22Rv1 (cell line): ENCODE results near the gene SPATA46.

ENCODE experiments used
- ZFX ChIP-seq: fragments of 450-650 bp; IDR thresholded peaks from 2 replicates; pipeline ENCODE4 v1.6.1; 2017; ENCODE audit warnings: antibody characterized with exemption, borderline replicate concordance
- TF ChIP-seq, protein P1 (sequence below): fragments of 450-650 bp; IDR thresholded peaks from 2 replicates; pipeline ENCODE4 v1.5.1; 2017; ENCODE audit warnings: mild to moderate bottlenecking

DNA sequence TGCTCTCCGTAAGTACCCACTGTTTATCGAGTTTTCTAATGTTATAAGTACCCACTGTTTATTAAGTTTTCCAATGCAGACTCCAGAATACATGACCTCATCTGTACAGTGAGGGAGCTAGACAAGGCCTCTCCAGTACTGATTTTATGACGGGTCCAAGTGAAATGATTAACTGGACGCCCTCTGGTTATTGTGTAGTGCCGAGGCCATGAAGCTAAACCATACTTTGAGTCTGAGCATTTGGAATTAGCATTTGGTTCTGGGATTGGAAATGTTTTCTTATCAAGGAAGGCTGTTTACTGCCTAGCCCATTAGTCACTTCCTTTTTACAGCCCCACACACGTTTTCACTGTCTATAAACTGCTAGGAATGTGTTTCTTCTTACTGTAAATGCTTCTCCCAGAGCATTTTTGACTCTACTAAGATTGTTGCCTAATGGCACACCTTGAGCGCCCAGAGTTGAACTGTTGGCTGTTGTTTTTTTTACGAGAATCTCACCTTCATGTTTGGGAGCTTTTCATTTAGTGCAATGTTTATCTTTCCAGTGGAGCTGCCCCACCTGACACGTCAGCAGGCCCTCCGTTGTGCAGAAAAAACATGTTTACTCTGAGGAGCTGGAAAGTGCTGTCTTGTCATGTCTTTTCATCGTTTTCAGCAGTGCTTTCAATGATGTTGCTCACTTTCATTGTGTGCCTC lies 26.9 kb downstream of the SPATA46 start:
- TF ChIP-seq, protein P1, sequence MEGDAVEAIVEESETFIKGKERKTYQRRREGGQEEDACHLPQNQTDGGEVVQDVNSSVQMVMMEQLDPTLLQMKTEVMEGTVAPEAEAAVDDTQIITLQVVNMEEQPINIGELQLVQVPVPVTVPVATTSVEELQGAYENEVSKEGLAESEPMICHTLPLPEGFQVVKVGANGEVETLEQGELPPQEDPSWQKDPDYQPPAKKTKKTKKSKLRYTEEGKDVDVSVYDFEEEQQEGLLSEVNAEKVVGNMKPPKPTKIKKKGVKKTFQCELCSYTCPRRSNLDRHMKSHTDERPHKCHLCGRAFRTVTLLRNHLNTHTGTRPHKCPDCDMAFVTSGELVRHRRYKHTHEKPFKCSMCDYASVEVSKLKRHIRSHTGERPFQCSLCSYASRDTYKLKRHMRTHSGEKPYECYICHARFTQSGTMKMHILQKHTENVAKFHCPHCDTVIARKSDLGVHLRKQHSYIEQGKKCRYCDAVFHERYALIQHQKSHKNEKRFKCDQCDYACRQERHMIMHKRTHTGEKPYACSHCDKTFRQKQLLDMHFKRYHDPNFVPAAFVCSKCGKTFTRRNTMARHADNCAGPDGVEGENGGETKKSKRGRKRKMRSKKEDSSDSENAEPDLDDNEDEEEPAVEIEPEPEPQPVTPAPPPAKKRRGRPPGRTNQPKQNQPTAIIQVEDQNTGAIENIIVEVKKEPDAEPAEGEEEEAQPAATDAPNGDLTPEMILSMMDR = no peak
- TF ChIP-seq ZFX = no peak
